Left kidney (tissue), 8 donors: ENCODE results near the gene GLYATL2. TPM values are rescaled to one million over a fixed set of nuclear protein-coding genes. Genes with fewer than 3 reads are reported as not detected.

Source experiments
- DNase-seq: peaks from one replicate; pipeline ENCODE4 v3.0.0-alpha.2; 2013
- long read RNA-seq, 8 donors: transcript quantifications; one replicate each; lab custom pipeline, GENCODE V29; 2026
- polyA plus RNA-seq: library from polyadenylated mRNA; unstranded; fragments of 120-200 nt; gene quantifications from one replicate; pipeline ENCODE4 v1.2.1, GENCODE V29; 2013; ENCODE audit not compliant: insufficient read length

The GLYATL2 gene
- 4.6 TPM for polyA plus RNA-seq
- long read RNA-seq, donor 1, partial matches to known transcripts: 234 of 234 reads
- long read RNA-seq, donor 1, other reads (novel, unspliced or antisense): 0 of 234 reads
- long read RNA-seq, donor 2, partial matches to known transcripts: 197 of 204 reads
- long read RNA-seq, donor 2, other reads (novel, unspliced or antisense): 7 of 204 reads
- long read RNA-seq, donor 3, partial matches to known transcripts: 91 of 91 reads
- long read RNA-seq, donor 3, other reads (novel, unspliced or antisense): 0 of 91 reads
- long read RNA-seq, donor 4, partial matches to known transcripts: 101 of 101 reads
- long read RNA-seq, donor 4, other reads (novel, unspliced or antisense): 0 of 101 reads
- long read RNA-seq, donor 5, partial matches to known transcripts: 466 of 466 reads
- long read RNA-seq, donor 5, other reads (novel, unspliced or antisense): 0 of 466 reads
- long read RNA-seq, donor 6, partial matches to known transcripts: 265 of 265 reads
- long read RNA-seq, donor 6, other reads (novel, unspliced or antisense): 0 of 265 reads
- long read RNA-seq, donor 7, partial matches to known transcripts: 71 of 82 reads
- long read RNA-seq, donor 7, other reads (novel, unspliced or antisense): 11 of 82 reads
- long read RNA-seq, donor 8, partial matches to known transcripts: 72 of 72 reads
- long read RNA-seq, donor 8, other reads (novel, unspliced or antisense): 0 of 72 reads

GRCh38 chr11:58844361-58845005 lies at the start of gene GLYATL2:
Gene GLYATL2, minus strand, starts transcription at chr11:58844704. Its CDS starts 5,092 bp downstream, at chr11:58839612.
- no peak for DNase-seq

GRCh38 chr11:58893899-58894298 lies 49.4 kb upstream of the GLYATL2 start:
- DNase-seq: no peak

- DNase-seq: no peak
These were observed 44.1 kb upstream of the GLYATL2 start for GRCh38 chr11:58888579-58888978.

GRCh38 chr11:58887452-58887851 lies 42.9 kb upstream of the GLYATL2 start:
- no peak for DNase-seq

GRCh38 chr11:58880625-58881024 lies 36.1 kb upstream of the GLYATL2 start:
- DNase-seq: no peak

GRCh38 chr11:58880166-58880565 lies 35.7 kb upstream of the GLYATL2 start:
- DNase-seq: no peak

- DNase-seq: no peak
These were observed 23.1 kb upstream of the GLYATL2 start for GRCh38 chr11:58867556-58867955.

GRCh38 chr11:58866788-58867187 lies 22.3 kb upstream of the GLYATL2 start:
- DNase-seq: no peak

- DNase-seq: no peak
These were observed 19.8 kb upstream of the GLYATL2 start for GRCh38 chr11:58864335-58864734.

- no peak for DNase-seq
These were observed 19.2 kb upstream of the GLYATL2 start for GRCh38 chr11:58863697-58864096.

GRCh38 chr11:58861533-58861932 lies 17.0 kb upstream of the GLYATL2 start:
- no peak for DNase-seq

GRCh38 chr11:58856806-58857205 lies 12.3 kb upstream of the GLYATL2 start:
- DNase-seq: no peak

- no peak for DNase-seq
These were observed 882 bp upstream of the GLYATL2 start for GRCh38 chr11:58845386-58845785.

- DNase-seq: no peak
These were observed 6.7 kb downstream of the GLYATL2 start for GRCh38 chr11:58837707-58838388.

- no peak for DNase-seq
These were observed 12.4 kb downstream of the GLYATL2 start for GRCh38 chr11:58832056-58832645.

GRCh38 chr11:58830673-58831301 lies 13.7 kb downstream of the GLYATL2 start:
- DNase-seq: no peak

GRCh38 chr11:58829786-58830185 lies 14.7 kb downstream of the GLYATL2 start:
- DNase-seq: no peak

GRCh38 chr11:58813693-58814092 lies 30.8 kb downstream of the GLYATL2 start:
- DNase-seq: no peak

- no peak for DNase-seq
These were observed 33.0 kb downstream of the GLYATL2 start for GRCh38 chr11:58811499-58811898.

- DNase-seq: no peak
These were observed 37.2 kb downstream of the GLYATL2 start for GRCh38 chr11:58807343-58807742.

GRCh38 chr11:58805065-58805464 lies 39.4 kb downstream of the GLYATL2 start:
- no peak for DNase-seq
